GM10248 (cell line): ENCODE data around the gene CCDC32.

Experiments
- CTCF ChIA-PET: fragments of 300-600 bp; sonication (Branson Sonifier 250); formaldehyde crosslinking; extraction: SDS; loops from one replicate; lab custom pipeline; 2021; ENCODE audit warnings: antibody characterized with exemption; lab: Yijun Ruan, JAX
- POLR2A ChIA-PET: fragments of 350-650 bp; sonication (Branson Sonifier 250); formaldehyde crosslinking; extraction: SDS; loops from one replicate; lab custom pipeline; 2020; ENCODE audit warnings: antibody characterized with exemption; lab: Yijun Ruan, JAX
- DNase-seq: peaks from one replicate; pipeline ENCODE4 v3.0.0; 2012; ENCODE audit errors: extremely low spot score
- TF ChIP-seq, protein P1 (sequence below): IDR thresholded peaks from 2 replicates; pipeline ENCODE4 v1.5.1; 2012; ENCODE audit warnings: mild to moderate bottlenecking, low read depth; ENCODE audit errors: extremely low read depth, missing control alignments, control extremely low read depth

The CCDC32 gene

GRCh38 chr15:40545457-40545856, 19.4 kb downstream of the CCDC32 start:
- CTCF ChIA-PET = interaction anchor here (0.7 to 1.7 kb wide), 4 partner anchors 13 to 44 kb away, joined by 3 to 6 read pairs (median 4); partner anchors contain the start of gene CCDC32
- TF ChIP-seq, protein P1, sequence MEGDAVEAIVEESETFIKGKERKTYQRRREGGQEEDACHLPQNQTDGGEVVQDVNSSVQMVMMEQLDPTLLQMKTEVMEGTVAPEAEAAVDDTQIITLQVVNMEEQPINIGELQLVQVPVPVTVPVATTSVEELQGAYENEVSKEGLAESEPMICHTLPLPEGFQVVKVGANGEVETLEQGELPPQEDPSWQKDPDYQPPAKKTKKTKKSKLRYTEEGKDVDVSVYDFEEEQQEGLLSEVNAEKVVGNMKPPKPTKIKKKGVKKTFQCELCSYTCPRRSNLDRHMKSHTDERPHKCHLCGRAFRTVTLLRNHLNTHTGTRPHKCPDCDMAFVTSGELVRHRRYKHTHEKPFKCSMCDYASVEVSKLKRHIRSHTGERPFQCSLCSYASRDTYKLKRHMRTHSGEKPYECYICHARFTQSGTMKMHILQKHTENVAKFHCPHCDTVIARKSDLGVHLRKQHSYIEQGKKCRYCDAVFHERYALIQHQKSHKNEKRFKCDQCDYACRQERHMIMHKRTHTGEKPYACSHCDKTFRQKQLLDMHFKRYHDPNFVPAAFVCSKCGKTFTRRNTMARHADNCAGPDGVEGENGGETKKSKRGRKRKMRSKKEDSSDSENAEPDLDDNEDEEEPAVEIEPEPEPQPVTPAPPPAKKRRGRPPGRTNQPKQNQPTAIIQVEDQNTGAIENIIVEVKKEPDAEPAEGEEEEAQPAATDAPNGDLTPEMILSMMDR = peak; percentile 31
- DNase-seq = no peak
- POLR2A ChIA-PET = no interaction called here

GRCh38 chr15:40543631-40544294, 21.1 kb downstream of the CCDC32 start:
- ChIA-PET POLR2A (interaction anchor here (0.6 to 1.3 kb wide), 4 partner anchors 21 to 31 kb away, joined by 3 to 6 read pairs (median 4); partner anchors contain the start of gene CCDC32), CTCF (interaction anchor here (1.0 to 2.8 kb wide), 6 partner anchors 10 to 159 kb away, joined by 3 to 11 read pairs (median 5); no protein-coding TSS in a partner anchor)
- DNase-seq = peak; percentile 39

DNA sequence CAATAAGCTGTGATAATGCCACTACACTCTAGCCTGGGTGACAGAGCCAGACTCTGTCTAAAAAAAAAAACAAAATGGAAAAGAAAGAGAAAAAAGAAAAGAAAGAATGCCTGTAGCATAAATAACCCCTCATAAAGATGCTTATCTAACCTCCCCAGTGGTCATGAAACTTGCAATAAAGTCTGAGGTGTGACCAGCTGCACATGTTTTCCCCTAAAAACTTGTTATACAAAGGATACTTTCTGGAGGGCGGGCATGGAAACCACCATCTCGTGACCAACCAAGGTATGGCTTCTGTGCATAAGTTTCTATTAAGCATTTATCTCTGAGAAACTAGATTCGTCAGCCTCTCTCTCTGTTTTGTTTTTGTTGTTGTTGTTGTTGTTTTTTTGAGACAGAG, 21.8 kb downstream of the CCDC32 start:
- POLR2A ChIA-PET = interaction anchor here (0.9 kb wide), 1 partner anchor 21 kb away, joined by 6 read pairs; the partner anchor contains the start of gene CCDC32
- CTCF ChIA-PET = interaction anchor here (1.2 to 2.8 kb wide), 3 partner anchors 10 to 160 kb away, joined by 3 to 11 read pairs (median 6); no protein-coding TSS in a partner anchor
- DNase-seq = no peak
- TF ChIP-seq, protein P1 = no peak

More at GRCh38 chr15:40543631-40544294, 21.1 kb downstream of the CCDC32 start:
- TF ChIP-seq, protein P1 = no peak

DNA sequence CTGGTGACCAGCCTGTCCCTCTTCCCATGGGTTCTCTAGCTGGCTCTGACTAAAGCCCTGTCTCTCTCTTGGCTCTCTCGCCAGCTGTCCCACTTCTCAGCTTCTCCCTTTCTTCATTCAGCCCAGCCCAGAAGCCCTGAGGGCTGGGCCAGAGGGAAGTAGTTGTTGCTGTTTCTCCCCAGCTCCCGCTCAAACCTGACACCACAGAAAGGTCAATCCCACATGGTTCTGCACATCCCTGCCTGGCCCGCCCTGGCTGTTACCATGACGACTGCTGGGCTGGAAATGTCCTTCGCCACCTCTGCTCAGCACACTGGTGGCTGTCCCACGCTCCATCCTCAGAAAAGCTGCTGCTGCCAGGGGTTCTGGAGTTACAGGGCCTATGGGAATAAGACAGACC, 25.9 kb downstream of the CCDC32 start:
- TF ChIP-seq, protein P1 = no peak
- ChIA-PET CTCF (interaction anchor here (1.5 to 2.0 kb wide), 2 partner anchors 19 to 86 kb away, joined by 3 to 9 read pairs; no protein-coding TSS in a partner anchor), POLR2A (no interaction called here)
- no peak for DNase-seq

GRCh38 chr15:40536501-40536900, 28.3 kb downstream of the CCDC32 start:
- no peak for DNase-seq
- ChIA-PET POLR2A (no interaction called here), CTCF (interaction anchor here (1.2 to 1.6 kb wide), 2 partner anchors 12 kb away, joined by 3 to 5 read pairs; no protein-coding TSS in a partner anchor)
- TF ChIP-seq, protein P1 = no peak

GRCh38 chr15:40534371-40534770, 30.5 kb downstream of the CCDC32 start:
- TF ChIP-seq, protein P1 = no peak
- POLR2A ChIA-PET = no interaction called here
- CTCF ChIA-PET = interaction anchor here (1.1 kb wide), 1 partner anchor 55 kb away, joined by 3 read pairs; no protein-coding TSS in a partner anchor
- DNase-seq = no peak
